Measurements from ENCODE around the gene NFATC3.

Gene NFATC3

DNA sequence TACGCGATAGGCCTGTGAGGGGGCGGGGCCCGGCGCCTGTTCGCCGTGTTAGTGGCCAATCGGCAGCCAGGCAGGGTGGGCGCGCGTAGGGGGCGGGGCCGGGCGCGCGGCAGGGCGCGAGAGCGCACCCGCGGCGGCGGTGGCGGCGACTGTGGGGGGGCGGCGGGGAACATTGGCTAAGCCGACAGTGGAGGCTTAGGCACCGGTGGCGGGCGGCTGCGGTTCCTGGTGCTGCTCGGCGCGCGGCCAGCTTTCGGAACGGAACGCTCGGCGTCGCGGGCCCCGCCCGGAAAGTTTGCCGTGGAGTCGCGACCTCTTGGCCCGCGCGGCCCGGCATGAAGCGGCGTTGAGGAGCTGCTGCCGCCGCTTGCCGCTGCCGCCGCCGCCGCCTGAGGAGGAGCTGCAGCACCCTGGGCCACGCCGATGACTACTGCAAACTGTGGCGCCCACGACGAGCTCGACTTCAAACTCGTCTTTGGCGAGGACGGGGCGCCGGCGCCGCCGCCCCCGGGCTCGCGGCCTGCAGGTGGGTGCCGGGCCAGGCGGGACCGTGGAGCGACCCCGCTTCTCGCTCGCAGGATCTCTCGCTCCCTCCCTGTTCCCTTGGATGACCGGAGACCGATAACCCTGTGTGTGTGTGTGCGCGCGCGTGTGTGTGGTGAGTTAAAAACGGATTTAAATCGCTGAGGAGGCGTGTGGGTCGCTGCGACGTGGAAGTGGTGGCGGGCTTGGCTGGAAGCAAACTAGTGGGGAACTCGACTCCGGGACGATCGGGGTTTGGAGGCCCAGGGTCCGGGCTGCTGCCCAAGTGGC, at the start of gene NFATC3:
NFATC3 (plus strand) TSS at position 112 of the 813 bp plus-strand sequence; CDS start at position 424, 312 bp downstream.
- ChIA-PET POLR2A (interaction anchor here (0.9 to 3.8 kb wide), 16 partner anchors 9 to 241 kb away, joined by 3 to 27 read pairs (median 4); partner anchors contain the start of genes ESRP2 and PLA2G15), CTCF (interaction anchor here (1.2 to 1.6 kb wide), 2 partner anchors 9 to 20 kb away, joined by 3 to 8 read pairs; no protein-coding TSS in a partner anchor)
- DNase-seq (ENCODE audit: extremely low spot score), result peak; percentile 95
- no peak for TF ChIP-seq TARDBP (IDR thresholded peaks at IDR 0.05)
- TF ChIP-seq L3MBTL2 (conservative IDR thresholded peaks at IDR 0.05), result no peak
- TF ChIP-seq NFRKB (IDR thresholded peaks at IDR 0.05), result no peak
- no peak for TF ChIP-seq CTBP1 (IDR thresholded peaks at IDR 0.05; ENCODE audit: borderline replicate concordance)
- TF ChIP-seq SUZ12 (IDR thresholded peaks at IDR 0.05), result no peak
- no peak for TF ChIP-seq FOXK2 (IDR thresholded peaks at IDR 0.05)
- TF ChIP-seq HDGF (IDR thresholded peaks at IDR 0.05; ENCODE audit: borderline replicate concordance), result no peak

DNA sequence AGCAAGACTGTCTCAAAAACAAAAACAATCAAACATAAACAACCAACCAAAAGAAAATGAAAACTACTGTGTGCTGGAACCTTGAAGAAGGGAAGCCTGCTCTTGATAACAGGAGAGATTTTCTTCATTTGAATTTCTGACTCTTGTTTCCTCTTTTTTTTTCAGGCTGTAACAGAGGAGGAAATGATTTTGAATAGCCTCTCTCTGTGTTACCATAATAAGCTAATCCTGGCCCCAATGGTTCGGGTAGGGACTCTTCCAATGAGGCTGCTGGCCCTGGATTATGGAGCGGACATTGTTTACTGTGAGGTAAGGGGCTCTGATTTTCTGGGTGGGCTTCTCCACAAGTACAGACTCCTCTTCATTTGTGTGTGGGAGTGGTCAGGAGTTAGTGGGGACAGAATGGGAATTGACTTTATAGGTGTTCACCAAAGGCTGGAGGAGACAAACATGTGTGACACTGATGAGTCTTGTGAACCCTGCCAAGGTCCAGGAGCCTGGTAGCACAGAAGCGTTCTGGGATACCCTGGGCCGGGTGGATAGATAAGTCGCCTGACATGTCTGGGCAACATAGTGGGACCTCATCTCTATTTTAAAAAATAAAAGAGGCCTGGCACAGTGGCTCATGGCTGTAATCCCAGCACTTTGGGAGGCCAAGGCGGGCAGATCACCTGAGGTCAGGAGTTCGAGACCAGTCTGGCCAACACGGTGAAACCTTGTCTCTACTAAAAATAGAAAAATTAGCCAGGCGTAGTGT, 47.2 kb upstream of the NFATC3 start:
- POLR2A ChIA-PET, result interaction anchor here (0.7 kb wide), 1 partner anchor 91 kb away, joined by 4 read pairs; no protein-coding TSS in a partner anchor
- no peak for DNase-seq (ENCODE audit: extremely low spot score)
- TF ChIP-seq ZNF384 (IDR thresholded peaks at IDR 0.05) (no peak), SP1 (IDR thresholded peaks at IDR 0.05) (no peak), L3MBTL2 (conservative IDR thresholded peaks at IDR 0.05) (no peak)
- CTCF ChIA-PET, result no interaction called here

DNA sequence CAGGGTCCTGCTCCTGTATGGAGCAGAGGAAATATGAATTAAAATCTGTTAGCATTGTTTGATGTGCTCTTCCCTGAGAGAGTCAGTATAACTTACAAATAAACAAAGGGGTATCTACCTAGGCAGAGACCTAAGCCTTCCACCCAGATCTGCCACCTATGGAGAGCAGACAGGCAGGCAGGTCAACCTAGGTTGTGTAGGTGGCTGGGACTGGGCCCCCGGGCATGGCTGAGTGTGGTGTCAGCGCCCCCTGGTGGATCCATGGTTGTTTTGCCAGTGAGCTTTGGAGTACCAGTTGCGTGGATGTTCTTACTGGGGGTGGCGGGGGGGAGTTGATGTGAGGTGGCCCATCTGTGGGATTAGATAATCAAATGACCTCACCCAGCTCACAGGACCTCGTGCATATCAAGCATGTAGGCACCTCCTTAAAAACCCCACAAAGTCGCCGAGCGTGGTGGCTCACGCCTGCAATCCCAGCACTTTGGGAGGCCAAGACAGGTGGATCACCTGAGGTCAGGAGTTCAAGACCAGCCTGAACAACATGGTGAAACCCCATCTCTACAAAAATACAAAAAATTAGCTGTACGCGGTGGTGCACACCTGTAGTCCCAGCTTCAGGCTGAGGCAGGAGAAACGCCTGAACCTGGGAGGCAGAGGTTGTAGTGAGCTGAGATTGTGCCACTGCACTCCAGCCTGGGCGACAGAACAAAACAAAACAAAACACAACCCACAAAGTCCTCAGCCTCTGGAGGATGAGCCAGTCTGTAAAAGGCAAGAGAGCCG, 44.5 kb upstream of the NFATC3 start:
- POLR2A ChIA-PET, result interaction anchor here (1.4 to 1.5 kb wide), 2 partner anchors 18 to 52 kb away, joined by 4 to 6 read pairs; partner anchors contain the start of genes DDX28 and DUS2
- TF ChIP-seq L3MBTL2 (conservative IDR thresholded peaks at IDR 0.05) (no peak), TARDBP (IDR thresholded peaks at IDR 0.05) (no peak), HDGF (IDR thresholded peaks at IDR 0.05; ENCODE audit: borderline replicate concordance) (no peak), ARNT (IDR thresholded peaks at IDR 0.05) (no peak), FOXK2 (IDR thresholded peaks at IDR 0.05) (no peak), SUZ12 (IDR thresholded peaks at IDR 0.05) (no peak), LEF1 (IDR thresholded peaks at IDR 0.05; ENCODE audit: borderline replicate concordance) (no peak), NFRKB (IDR thresholded peaks at IDR 0.05) (no peak), BHLHE40 (IDR thresholded peaks at IDR 0.05; ENCODE audit: borderline replicate concordance) (no peak), ELF4 (IDR thresholded peaks at IDR 0.05) (no peak), ZNF384 (IDR thresholded peaks at IDR 0.05) (no peak), FOXA1 (IDR thresholded peaks at IDR 0.05) (no peak), FOXM1 (IDR thresholded peaks at IDR 0.05; ENCODE audit: borderline replicate concordance) (no peak), CTBP1 (IDR thresholded peaks at IDR 0.05; ENCODE audit: borderline replicate concordance) (no peak), SP1 (IDR thresholded peaks at IDR 0.05) (no peak)
- TF ChIP-seq, protein P1, sequence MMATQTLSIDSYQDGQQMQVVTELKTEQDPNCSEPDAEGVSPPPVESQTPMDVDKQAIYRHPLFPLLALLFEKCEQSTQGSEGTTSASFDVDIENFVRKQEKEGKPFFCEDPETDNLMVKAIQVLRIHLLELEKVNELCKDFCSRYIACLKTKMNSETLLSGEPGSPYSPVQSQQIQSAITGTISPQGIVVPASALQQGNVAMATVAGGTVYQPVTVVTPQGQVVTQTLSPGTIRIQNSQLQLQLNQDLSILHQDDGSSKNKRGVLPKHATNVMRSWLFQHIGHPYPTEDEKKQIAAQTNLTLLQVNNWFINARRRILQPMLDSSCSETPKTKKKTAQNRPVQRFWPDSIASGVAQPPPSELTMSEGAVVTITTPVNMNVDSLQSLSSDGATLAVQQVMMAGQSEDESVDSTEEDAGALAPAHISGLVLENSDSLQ (IDR thresholded peaks at IDR 0.05), result no peak
- peak; percentile 83 for DNase-seq (ENCODE audit: extremely low spot score)
- CTCF ChIA-PET, result interaction anchor here (0.6 to 1.9 kb wide), 11 partner anchors 11 to 368 kb away, joined by 3 to 7 read pairs (median 4); partner anchors contain the start of genes DDX28 and DUS2

DNA sequence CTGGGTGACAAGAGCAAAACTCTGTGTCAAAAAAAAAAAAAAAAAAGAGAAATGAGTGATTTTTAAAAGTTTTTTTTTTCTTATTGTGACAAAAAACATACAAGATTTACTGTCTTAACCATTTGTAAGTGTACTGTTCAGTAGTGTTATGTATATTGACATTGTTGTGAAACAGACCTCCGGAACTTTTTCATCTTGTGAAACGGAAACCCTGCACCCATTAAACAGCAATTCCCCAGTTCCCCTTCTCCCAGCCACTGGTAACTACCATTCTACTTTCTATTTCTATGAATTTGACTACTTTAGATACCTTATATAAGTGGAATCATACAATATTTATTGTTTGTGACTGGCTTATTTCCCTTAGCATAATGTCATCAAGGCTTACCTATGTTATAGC, 43.4 kb upstream of the NFATC3 start:
- CTCF ChIA-PET, result interaction anchor here (1.9 kb wide), 1 partner anchor 20 kb away, joined by 7 read pairs; the partner anchor contains the start of genes DDX28 and DUS2
- TF ChIP-seq BHLHE40 (IDR thresholded peaks at IDR 0.05; ENCODE audit: borderline replicate concordance) (no peak), HDGF (IDR thresholded peaks at IDR 0.05; ENCODE audit: borderline replicate concordance) (no peak), NFRKB (IDR thresholded peaks at IDR 0.05) (no peak), TARDBP (IDR thresholded peaks at IDR 0.05) (no peak), FOXK2 (IDR thresholded peaks at IDR 0.05) (no peak), ARNT (IDR thresholded peaks at IDR 0.05) (no peak), CTBP1 (IDR thresholded peaks at IDR 0.05; ENCODE audit: borderline replicate concordance) (no peak), SP1 (IDR thresholded peaks at IDR 0.05) (no peak), LEF1 (IDR thresholded peaks at IDR 0.05; ENCODE audit: borderline replicate concordance) (no peak), L3MBTL2 (conservative IDR thresholded peaks at IDR 0.05) (no peak), FOXA1 (IDR thresholded peaks at IDR 0.05) (no peak), ELF4 (IDR thresholded peaks at IDR 0.05) (no peak), FOXM1 (IDR thresholded peaks at IDR 0.05; ENCODE audit: borderline replicate concordance) (no peak), ZNF384 (IDR thresholded peaks at IDR 0.05) (no peak), SUZ12 (IDR thresholded peaks at IDR 0.05) (no peak)
- TF ChIP-seq, protein P1 (IDR thresholded peaks at IDR 0.05), result no peak
- no peak for DNase-seq (ENCODE audit: extremely low spot score)
- POLR2A ChIA-PET, result interaction anchor here (1.1 kb wide), 1 partner anchor 106 kb away, joined by 4 read pairs; no protein-coding TSS in a partner anchor

DNA sequence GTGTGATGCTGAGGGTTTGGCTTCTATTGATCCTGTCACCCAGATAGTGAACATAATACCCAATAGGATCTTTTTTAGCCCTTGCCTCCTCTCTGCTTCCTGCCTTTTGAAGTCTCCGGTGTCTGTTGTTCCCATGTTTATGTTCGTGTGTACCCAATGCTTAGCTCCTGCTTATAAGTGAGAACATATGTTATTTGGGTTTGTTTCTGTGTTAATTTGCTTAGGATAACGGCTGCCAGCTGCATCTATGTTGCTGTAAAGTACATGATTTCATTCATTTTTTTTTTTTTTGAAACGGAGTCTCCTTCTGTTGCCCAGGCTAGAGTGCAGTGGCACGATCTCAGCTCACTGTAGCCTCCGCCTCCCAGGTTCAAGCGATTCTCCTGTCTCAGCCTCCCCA, 39.1 kb upstream of the NFATC3 start:
- POLR2A ChIA-PET, result no interaction called here
- TF ChIP-seq CTBP1 (IDR thresholded peaks at IDR 0.05; ENCODE audit: borderline replicate concordance) (no peak), FOXK2 (IDR thresholded peaks at IDR 0.05) (no peak), ZNF384 (IDR thresholded peaks at IDR 0.05) (no peak), TARDBP (IDR thresholded peaks at IDR 0.05) (no peak), BHLHE40 (IDR thresholded peaks at IDR 0.05; ENCODE audit: borderline replicate concordance) (no peak), SP1 (IDR thresholded peaks at IDR 0.05) (no peak), FOXA1 (IDR thresholded peaks at IDR 0.05) (no peak), HDGF (IDR thresholded peaks at IDR 0.05; ENCODE audit: borderline replicate concordance) (no peak), ARNT (IDR thresholded peaks at IDR 0.05) (no peak), ELF4 (IDR thresholded peaks at IDR 0.05) (no peak)
- TF ChIP-seq, protein P1 (IDR thresholded peaks at IDR 0.05), result no peak
- CTCF ChIA-PET, result interaction anchor here (0.6 to 0.7 kb wide), 2 partner anchors 16 to 24 kb away, joined by 6 to 7 read pairs; no protein-coding TSS in a partner anchor
- no peak for DNase-seq (ENCODE audit: extremely low spot score)

All from HEK293T (cell line).